ENCODE measurements around the gene CNTNAP3. TPM values are rescaled to one million over a fixed set of nuclear protein-coding genes. Genes with fewer than 3 reads are reported as not detected.
"Not testable (repeated sequence)": the region's sequence is repeated elsewhere in the genome, so short reads cannot be mapped to it uniquely, and the experiment has no call there.

The CNTNAP3 gene
- total RNA-seq (1 to 10 TPM in 7 of 9 donors, under 1 TPM in 2; 0.66 to 3.0 (median 1.8) TPM), polyA plus RNA-seq (1 to 10 TPM in 1 of 3 donors, under 1 TPM in 2; 0.51 to 1.0 (median 0.98) TPM)
- long read RNA-seq, donor 1: 0 reads
- long read RNA-seq, donor 2: 0 reads
- long read RNA-seq, donor 3: 0 reads
- long read RNA-seq, donor 4: 0 reads
- long read RNA-seq, donor 5: 0 reads
- long read RNA-seq, donor 6: 0 reads
- long read RNA-seq, donor 7: 0 reads
- long read RNA-seq, donor 8: 0 reads
- long read RNA-seq, donor 9: 0 reads
- long read RNA-seq, donor 10: 0 reads

- 5% methylated on average over 7 of the region's 42 CpGs; no CpG with 5 or more reads in 3 of the 4 donors for WGBS, 4 donors
- DNase-seq, H3K27ac ChIP-seq: not testable (repeated sequence)
Observed at GRCh38 chr9:39287980-39288379, at the start of gene CNTNAP3. Gene CNTNAP3, minus strand, starts transcription at chr9:39288167. Its CDS starts 103 bp downstream, at chr9:39288064.

DNA sequence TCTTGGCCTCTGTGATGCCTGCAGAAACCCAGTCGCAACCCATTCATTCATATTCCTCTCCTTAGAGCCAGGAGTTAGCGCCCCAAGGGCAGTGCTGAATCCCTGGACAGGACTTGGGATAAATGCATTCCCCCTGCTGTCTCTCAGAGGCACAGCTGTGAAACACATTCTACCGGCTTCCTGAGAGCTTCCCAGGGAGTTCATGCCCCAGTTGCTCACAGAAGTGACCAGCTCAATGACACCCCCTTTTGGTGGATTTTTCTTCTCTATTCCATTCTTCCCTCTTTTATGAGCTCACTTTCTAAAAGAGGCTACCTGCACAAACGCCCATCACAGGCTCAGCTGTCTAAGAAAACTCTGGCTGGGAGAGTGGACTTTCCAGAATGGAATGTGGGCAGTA is 8.0 kb downstream of the CNTNAP3 start:
- H3K27me3 ChIP-seq; H3K4me3 ChIP-seq; DNase-seq; H3K36me3 ChIP-seq (replicated peaks in 1 of 2); H3K9me3 ChIP-seq (replicated peaks in 1 of 3); H3K27ac ChIP-seq; intact Hi-C loops (cut with DNase I); H3K4me1 ChIP-seq (replicated peaks in 1 of 2): not testable (repeated sequence)
- 17% methylated on average over 1 of the region's 4 CpGs; no CpG with 5 or more reads in 3 of the 4 donors for WGBS, 4 donors

More at GRCh38 chr9:39287980-39288379, at the start of gene CNTNAP3:
- H3K4me3 ChIP-seq; H3K9me3 ChIP-seq (replicated peaks in 1 of 3); H3K27me3 ChIP-seq; H3K4me1 ChIP-seq (replicated peaks in 1 of 2); H3K36me3 ChIP-seq (replicated peaks in 1 of 2); intact Hi-C loops (cut with DNase I): not testable (repeated sequence)

- no CpG with 5 or more reads among the region's 4 CpGs for WGBS, 4 donors
- H3K9me3 ChIP-seq (replicated peaks in 1 of 3): not testable (repeated sequence)
Observed at GRCh38 chr9:39242513-39242912, 45.5 kb downstream of the CNTNAP3 start.

DNA sequence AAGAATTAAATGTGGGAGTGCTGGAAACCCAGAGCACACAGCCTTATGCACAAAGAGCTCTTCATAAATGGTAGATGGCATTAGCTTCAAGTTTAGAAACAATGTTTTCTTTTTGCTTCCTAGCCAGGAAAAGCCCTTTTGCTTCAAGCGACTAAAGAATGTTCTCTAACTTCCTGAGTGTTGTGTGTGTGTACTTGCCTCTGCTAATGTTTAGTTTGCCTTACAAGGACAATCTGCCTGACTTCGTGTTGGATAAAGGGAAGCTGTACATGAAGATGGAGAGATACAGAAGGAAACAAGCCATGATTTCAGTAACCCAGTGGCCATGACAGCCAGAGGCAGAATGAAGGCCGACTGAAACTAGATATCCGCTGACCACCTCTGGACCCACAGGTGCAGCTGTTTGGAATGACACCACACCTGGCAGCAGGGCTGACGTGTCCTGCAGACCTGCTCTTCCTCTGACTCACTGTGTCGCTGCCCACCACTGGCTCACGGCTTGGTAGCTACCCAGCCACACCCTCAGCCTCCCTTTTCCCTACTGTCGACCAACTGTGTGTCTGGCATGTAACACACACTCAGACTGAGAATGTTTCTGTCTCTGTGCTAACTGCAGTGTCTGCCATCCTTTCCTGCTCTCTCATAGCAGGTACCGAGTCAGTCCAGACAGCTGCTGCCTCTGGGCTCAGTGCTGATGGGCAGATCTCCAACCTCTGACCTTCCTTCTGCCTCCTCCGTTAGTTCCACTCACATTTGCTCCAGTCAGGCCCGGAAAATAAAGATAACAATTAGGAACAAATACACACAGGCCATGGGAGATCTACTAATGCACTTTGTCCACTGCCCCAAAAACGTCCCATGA is 55.6 kb downstream of the CNTNAP3 start:
- 17% methylated on average over 2 of the region's 12 CpGs; no CpG with 5 or more reads in 3 of the 4 donors for WGBS, 4 donors
- DNase-seq; H3K27me3 ChIP-seq; H3K36me3 ChIP-seq (replicated peaks in 1 of 2); H3K4me1 ChIP-seq (replicated peaks in 1 of 2); H3K27ac ChIP-seq; H3K4me3 ChIP-seq; H3K9me3 ChIP-seq (replicated peaks in 1 of 3); intact Hi-C loops (cut with DNase I): not testable (repeated sequence)

More at GRCh38 chr9:39242513-39242912, 45.5 kb downstream of the CNTNAP3 start:
- intact Hi-C loops (cut with DNase I); H3K4me1 ChIP-seq (replicated peaks in 1 of 2); H3K4me3 ChIP-seq; H3K27ac ChIP-seq; DNase-seq; H3K27me3 ChIP-seq; H3K36me3 ChIP-seq (replicated peaks in 1 of 2): not testable (repeated sequence)

DNA sequence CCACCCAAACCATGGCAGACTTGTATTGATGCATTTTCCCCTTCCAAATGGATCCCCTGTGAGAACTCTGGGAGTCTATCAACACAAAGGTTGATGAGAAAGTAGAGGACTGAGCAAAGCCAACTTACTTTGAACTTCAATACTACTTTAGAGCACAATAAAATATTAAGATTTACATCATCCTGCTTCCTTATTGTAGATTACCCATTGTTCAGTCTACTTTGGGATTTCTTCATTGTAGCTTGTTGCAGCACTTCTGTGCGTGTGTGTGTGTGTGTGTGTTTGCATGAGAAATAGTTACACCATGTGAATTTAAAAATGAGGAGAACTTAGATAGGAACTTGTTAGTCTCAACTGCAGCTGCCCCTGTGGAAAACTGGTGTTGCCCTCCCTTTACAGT is 72.0 kb downstream of the CNTNAP3 start:
- no CpG with 5 or more reads among the region's 1 CpG for WGBS, 4 donors
- H3K36me3 ChIP-seq (replicated peaks in 1 of 2); DNase-seq; H3K4me3 ChIP-seq; intact Hi-C loops (cut with DNase I); H3K9me3 ChIP-seq (replicated peaks in 1 of 3); H3K4me1 ChIP-seq (replicated peaks in 1 of 2); H3K27me3 ChIP-seq; H3K27ac ChIP-seq: not testable (repeated sequence)

GRCh38 chr9:39209773-39210172 is 78.2 kb downstream of the CNTNAP3 start:
- not testable (repeated sequence) for DNase-seq

GRCh38 chr9:39206643-39207042 is 81.3 kb downstream of the CNTNAP3 start:
- H3K4me1 ChIP-seq (replicated peaks in 1 of 2); H3K27ac ChIP-seq; H3K9me3 ChIP-seq (replicated peaks in 1 of 3); H3K27me3 ChIP-seq; H3K36me3 ChIP-seq (replicated peaks in 1 of 2); intact Hi-C loops (cut with DNase I); H3K4me3 ChIP-seq; DNase-seq: not testable (repeated sequence)
- WGBS, 4 donors: 78% methylated on average over 2 of the region's 6 CpGs; no CpG with 5 or more reads in 3 of the 4 donors

More at GRCh38 chr9:39209773-39210172, 78.2 kb downstream of the CNTNAP3 start:
- H3K36me3 ChIP-seq (replicated peaks in 1 of 2); H3K4me1 ChIP-seq (replicated peaks in 1 of 2); intact Hi-C loops (cut with DNase I); H3K4me3 ChIP-seq; H3K27me3 ChIP-seq; H3K27ac ChIP-seq; H3K9me3 ChIP-seq (replicated peaks in 1 of 3): not testable (repeated sequence)
- WGBS, 4 donors: no CpG with 5 or more reads among the region's 3 CpGs

DNA sequence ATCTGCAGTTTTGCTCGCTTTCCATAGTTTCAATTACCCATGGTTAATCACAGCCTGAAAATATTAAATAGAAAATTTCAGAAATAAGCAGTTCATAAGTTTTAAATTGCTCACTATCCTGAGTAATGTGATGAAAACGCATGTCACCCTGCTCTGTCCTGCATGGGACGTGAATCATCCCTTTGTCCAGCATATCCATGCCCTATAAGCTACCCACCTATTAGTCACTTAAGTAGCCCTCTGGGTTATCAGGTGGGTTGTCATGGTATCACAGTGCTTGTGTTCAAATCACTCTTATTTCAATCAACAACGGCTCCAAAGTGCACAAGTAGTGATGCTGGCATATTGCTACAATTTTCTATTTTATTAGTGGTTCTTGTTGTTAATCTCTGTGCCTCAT is 82.1 kb downstream of the CNTNAP3 start:
- H3K9me3 ChIP-seq (replicated peaks in 1 of 3); intact Hi-C loops (cut with DNase I); H3K27ac ChIP-seq; H3K36me3 ChIP-seq (replicated peaks in 1 of 2); H3K27me3 ChIP-seq; H3K4me1 ChIP-seq (replicated peaks in 1 of 2); DNase-seq; H3K4me3 ChIP-seq: not testable (repeated sequence)
- WGBS, 4 donors: no CpG with 5 or more reads among the region's 4 CpGs

DNA sequence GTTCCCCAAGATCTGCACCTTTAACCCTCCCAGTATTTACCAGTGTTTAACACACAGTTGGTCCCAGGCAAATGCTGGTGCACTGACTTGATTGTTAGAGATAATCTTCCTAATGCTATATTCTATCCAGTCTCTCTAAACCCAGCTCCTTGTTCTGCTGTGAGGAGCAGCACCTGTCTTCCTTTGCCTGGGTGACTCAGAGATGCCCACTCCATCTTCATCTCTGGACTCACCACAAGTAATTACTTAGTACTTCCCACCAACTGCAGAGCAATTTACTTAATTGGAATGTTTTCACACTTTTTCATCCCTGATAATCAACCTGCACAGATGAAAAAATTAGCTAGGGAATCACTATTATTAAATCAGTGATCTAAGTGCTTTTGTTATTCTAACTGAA is 87.6 kb downstream of the CNTNAP3 start:
- H3K4me3 ChIP-seq; H3K4me1 ChIP-seq (replicated peaks in 1 of 2); H3K36me3 ChIP-seq (replicated peaks in 1 of 2); DNase-seq; H3K27me3 ChIP-seq; H3K27ac ChIP-seq; intact Hi-C loops (cut with DNase I); H3K9me3 ChIP-seq (replicated peaks in 1 of 3): not testable (repeated sequence)

- intact Hi-C loops (cut with DNase I): not testable (repeated sequence)
- no CpG with 5 or more reads among the region's 7 CpGs for WGBS, 4 donors
Observed at GRCh38 chr9:39198000-39198709, 89.8 kb downstream of the CNTNAP3 start.

More at GRCh38 chr9:39198000-39198709, 89.8 kb downstream of the CNTNAP3 start:
- H3K4me3 ChIP-seq; DNase-seq; H3K27me3 ChIP-seq; H3K9me3 ChIP-seq (replicated peaks in 1 of 3); H3K4me1 ChIP-seq (replicated peaks in 1 of 2); H3K27ac ChIP-seq; H3K36me3 ChIP-seq (replicated peaks in 1 of 2): not testable (repeated sequence)

Measured in adrenal gland (tissue), 19 donors.